ENCODE results near the gene SRSF2. TPM values are rescaled to one million over a fixed set of nuclear protein-coding genes. Genes with fewer than 3 reads are reported as not detected.
"Not testable (repeated sequence)": the region's sequence is repeated elsewhere in the genome, so short reads cannot be mapped to it uniquely, and the experiment has no call there.

The SRSF2 gene
- total RNA-seq, 1 experiment from 2014 or later = 328 TPM

- Histone ChIP-seq H2AFZ (ENCODE audit: low read length) (no peak overlapping the region), H3K9me3 (ENCODE audit: low read length) (no peaks in the 10 kb centered on the region), H3K9me2 (replicated peaks; ENCODE audit: insufficient read depth, low read length) (no peaks in the 10 kb centered on the region), H3K79me2 (ENCODE audit: low read length) (no peaks in the 10 kb centered on the region), H3K4me1 (ENCODE audit: low read length) (no peaks in the 10 kb centered on the region), H3K36me3 (ENCODE audit: insufficient read depth, low read length) (no peaks in the 10 kb centered on the region), H3K4me2 (ENCODE audit: low read depth, low read length, poor library complexity, severe bottlenecking) (no peak overlapping the region), H3K9ac (ENCODE audit: low read length) (no peak overlapping the region), H3K4me3 (ENCODE audit: low read length) (no peak overlapping the region), H3K27me3 (ENCODE audit: low read length) (no peaks in the 10 kb centered on the region), H4K20me1 (ENCODE audit: insufficient read depth, low read depth, low read length) (no peaks in the 10 kb centered on the region), H3K27ac (ENCODE audit: low read length) (no peak overlapping the region)
- DNase-seq = no peak
Observed at GRCh38 chr17:76704805-76705204, 32.3 kb downstream of the SRSF2 start.

GRCh38 chr17:76702941-76703637 is 34.0 kb downstream of the SRSF2 start:
- H3K79me2 ChIP-seq (ENCODE audit: low read length) = no peaks in the 10 kb centered on the region
- no peaks in the 10 kb centered on the region for H3K27me3 ChIP-seq (ENCODE audit: low read length)
- no peaks in the 10 kb centered on the region for H3K9me2 ChIP-seq (replicated peaks; ENCODE audit: insufficient read depth, low read length)
- H3K4me2 ChIP-seq (ENCODE audit: low read depth, low read length, poor library complexity, severe bottlenecking) = no peak overlapping the region
- H3K4me3 ChIP-seq (ENCODE audit: low read length) = no peak overlapping the region
- H3K4me1 ChIP-seq (ENCODE audit: low read length) = no peaks in the 10 kb centered on the region
- no peaks in the 10 kb centered on the region for H3K9me3 ChIP-seq (ENCODE audit: low read length)
- no peak overlapping the region for H2AFZ ChIP-seq (ENCODE audit: low read length)
- no peak overlapping the region for H3K9ac ChIP-seq (ENCODE audit: low read length)
- H4K20me1 ChIP-seq (ENCODE audit: insufficient read depth, low read depth, low read length) = no peaks in the 10 kb centered on the region
- DNase-seq = no peak
- H3K36me3 ChIP-seq (ENCODE audit: insufficient read depth, low read length) = no peaks in the 10 kb centered on the region
- no peak overlapping the region for H3K27ac ChIP-seq (ENCODE audit: low read length)

- H3K27ac ChIP-seq (ENCODE audit: low read length) = no peak overlapping the region
- no peaks in the 10 kb centered on the region for H3K79me2 ChIP-seq (ENCODE audit: low read length)
- no peaks in the 10 kb centered on the region for H3K9me3 ChIP-seq (ENCODE audit: low read length)
- H3K27me3 ChIP-seq (ENCODE audit: low read length) = no peaks in the 10 kb centered on the region
- H3K4me3 ChIP-seq (ENCODE audit: low read length) = no peak overlapping the region
- H3K4me1 ChIP-seq (ENCODE audit: low read length) = peaks cover 4% of the 10 kb centered on the region; the same call in 1 of the 2 replicates
- H3K9me2 ChIP-seq (replicated peaks; ENCODE audit: insufficient read depth, low read length) = no peaks in the 10 kb centered on the region
- no peak overlapping the region for H3K9ac ChIP-seq (ENCODE audit: low read length)
- H3K4me2 ChIP-seq (ENCODE audit: low read depth, low read length, poor library complexity, severe bottlenecking) = no peak overlapping the region
- no peaks in the 10 kb centered on the region for H3K36me3 ChIP-seq (ENCODE audit: insufficient read depth, low read length)
- no peak overlapping the region for H2AFZ ChIP-seq (ENCODE audit: low read length)
- H4K20me1 ChIP-seq (ENCODE audit: insufficient read depth, low read depth, low read length) = no peaks in the 10 kb centered on the region
- no peak for DNase-seq
Observed at GRCh38 chr17:76702076-76702475, 35.1 kb downstream of the SRSF2 start.

GRCh38 chr17:76701471-76701967 is 35.6 kb downstream of the SRSF2 start:
- Histone ChIP-seq H3K27me3 (ENCODE audit: low read length) (no peaks in the 10 kb centered on the region), H3K4me1 (ENCODE audit: low read length) (peaks cover 4% of the 10 kb centered on the region; the same call in 1 of the 2 replicates), H3K4me2 (ENCODE audit: low read depth, low read length, poor library complexity, severe bottlenecking) (no peak overlapping the region), H3K27ac (ENCODE audit: low read length) (no peak overlapping the region), H3K36me3 (ENCODE audit: insufficient read depth, low read length) (no peaks in the 10 kb centered on the region), H3K9me2 (replicated peaks; ENCODE audit: insufficient read depth, low read length) (no peaks in the 10 kb centered on the region), H3K79me2 (ENCODE audit: low read length) (no peaks in the 10 kb centered on the region), H3K9me3 (ENCODE audit: low read length) (no peaks in the 10 kb centered on the region), H4K20me1 (ENCODE audit: insufficient read depth, low read depth, low read length) (no peaks in the 10 kb centered on the region), H2AFZ (ENCODE audit: low read length) (no peak overlapping the region), H3K9ac (ENCODE audit: low read length) (no peak overlapping the region), H3K4me3 (ENCODE audit: low read length) (no peak overlapping the region)
- DNase-seq = no peak

- Histone ChIP-seq H3K79me2 (ENCODE audit: low read length) (no peaks in the 10 kb centered on the region), H4K20me1 (ENCODE audit: insufficient read depth, low read depth, low read length) (no peaks in the 10 kb centered on the region), H3K27ac (ENCODE audit: low read length) (no peak overlapping the region)
Observed at GRCh38 chr17:76700617-76701470, 36.3 kb downstream of the SRSF2 start.

GRCh38 chr17:76700270-76700616 is 36.9 kb downstream of the SRSF2 start:
- Histone ChIP-seq H3K36me3 (ENCODE audit: insufficient read depth, low read length) (no peaks in the 10 kb centered on the region), H3K27ac (ENCODE audit: low read length) (no peak overlapping the region), H3K9me3 (ENCODE audit: low read length) (no peaks in the 10 kb centered on the region), H3K79me2 (ENCODE audit: low read length) (no peaks in the 10 kb centered on the region), H3K4me1 (ENCODE audit: low read length) (peaks cover 4% of the 10 kb centered on the region; the same call in 1 of the 2 replicates), H4K20me1 (ENCODE audit: insufficient read depth, low read depth, low read length) (no peaks in the 10 kb centered on the region), H2AFZ (ENCODE audit: low read length) (no peak overlapping the region), H3K4me3 (ENCODE audit: low read length) (no peak overlapping the region), H3K4me2 (ENCODE audit: low read depth, low read length, poor library complexity, severe bottlenecking) (no peak overlapping the region), H3K9me2 (replicated peaks; ENCODE audit: insufficient read depth, low read length) (no peaks in the 10 kb centered on the region), H3K27me3 (ENCODE audit: low read length) (no peaks in the 10 kb centered on the region), H3K9ac (ENCODE audit: low read length) (no peak overlapping the region)
- no peak for DNase-seq

More at GRCh38 chr17:76700617-76701470, 36.3 kb downstream of the SRSF2 start:
- H3K36me3 ChIP-seq (ENCODE audit: insufficient read depth, low read length) = no peaks in the 10 kb centered on the region
- H3K9me3 ChIP-seq (ENCODE audit: low read length) = no peaks in the 10 kb centered on the region
- peaks cover 4% of the 10 kb centered on the region; the same call in 1 of the 2 replicates for H3K4me1 ChIP-seq (ENCODE audit: low read length)
- no peak overlapping the region for H3K4me2 ChIP-seq (ENCODE audit: low read depth, low read length, poor library complexity, severe bottlenecking)
- H3K9ac ChIP-seq (ENCODE audit: low read length) = no peak overlapping the region
- no peak for DNase-seq
- no peak overlapping the region for H2AFZ ChIP-seq (ENCODE audit: low read length)
- no peaks in the 10 kb centered on the region for H3K27me3 ChIP-seq (ENCODE audit: low read length)
- no peak overlapping the region for H3K4me3 ChIP-seq (ENCODE audit: low read length)
- no peaks in the 10 kb centered on the region for H3K9me2 ChIP-seq (replicated peaks; ENCODE audit: insufficient read depth, low read length)

GRCh38 chr17:76698466-76698977 is 38.6 kb downstream of the SRSF2 start:
- not testable (repeated sequence) for H3K27ac ChIP-seq (ENCODE audit: low read length); H4K20me1 ChIP-seq (ENCODE audit: insufficient read depth, low read depth, low read length); H3K4me3 ChIP-seq (ENCODE audit: low read length); H3K9me3 ChIP-seq (ENCODE audit: low read length); H3K36me3 ChIP-seq (ENCODE audit: insufficient read depth, low read length); H3K4me2 ChIP-seq (ENCODE audit: low read depth, low read length, poor library complexity, severe bottlenecking); DNase-seq; H3K9me2 ChIP-seq (replicated peaks; ENCODE audit: insufficient read depth, low read length); H3K4me1 ChIP-seq (ENCODE audit: low read length); H3K27me3 ChIP-seq (ENCODE audit: low read length); H3K9ac ChIP-seq (ENCODE audit: low read length); H3K79me2 ChIP-seq (ENCODE audit: low read length); H2AFZ ChIP-seq (ENCODE audit: low read length)

Measured in Karpas-422 (cell line).